Measurements from ENCODE around the gene STT3B. TPM values are rescaled to one million over a fixed set of nuclear protein-coding genes. Genes with fewer than 3 reads are reported as not detected.

The STT3B gene
- total and polyA plus RNA-seq, 2 donors from 2014 or later = 44.7 to 89.9 TPM

DNA sequence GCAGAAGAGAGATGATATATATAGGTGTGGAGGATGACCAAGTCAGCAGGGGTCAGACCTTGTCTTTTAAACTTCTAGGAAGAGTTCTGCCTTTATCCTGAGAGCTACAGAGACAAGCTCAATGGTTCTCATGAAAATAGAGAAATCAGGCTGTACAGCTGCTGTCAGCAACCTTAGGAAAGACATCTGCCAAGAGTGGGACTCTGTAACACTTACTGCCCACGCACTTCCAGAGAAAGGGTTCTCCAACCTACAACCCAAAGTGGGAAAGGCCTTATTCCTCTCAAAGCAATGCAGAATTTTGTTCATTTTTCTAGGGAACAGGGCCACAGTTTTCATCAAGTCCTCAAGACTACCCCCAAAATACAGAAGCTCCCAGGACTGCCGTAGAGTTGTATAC is 138.7 kb downstream of the STT3B start:
- Histone ChIP-seq H3K36me3 (ENCODE audit: control insufficient read depth in 2 of 3, insufficient read depth in 3 of 3, low read length in 3 of 3) (no peaks in the 10 kb centered on the region), H3K9ac (ENCODE audit: low read length in 3 of 3) (no peak overlapping the region), H3K27me3 (ENCODE audit: control insufficient read depth, insufficient read depth, low read length) (no peaks in the 10 kb centered on the region), H3K4me1 (ENCODE audit: control insufficient read depth in 2 of 3, insufficient read depth in 2 of 3, low read depth in 1 of 3, low read length in 3 of 3) (peaks cover 0 to 13% (median 5%) of the 10 kb centered on the region in 3 donors), H3K9me3 (ENCODE audit: control insufficient read depth in 2 of 3, insufficient read depth in 1 of 3, low read length in 3 of 3) (no peaks in the 10 kb centered on the region), H3K27ac (ENCODE audit: low read depth in 2 of 2, low read length in 2 of 2) (peak overlapping the region in 1 of 2 donors; percentile 44), H3K4me3 (ENCODE audit: low read length in 3 of 3) (no peak overlapping the region)
- FAIRE-seq (no peak), DNase-seq (no peak)
- intact Hi-C loops (cut with DNase I) = no loop called here
- TF ChIP-seq, protein P1, sequence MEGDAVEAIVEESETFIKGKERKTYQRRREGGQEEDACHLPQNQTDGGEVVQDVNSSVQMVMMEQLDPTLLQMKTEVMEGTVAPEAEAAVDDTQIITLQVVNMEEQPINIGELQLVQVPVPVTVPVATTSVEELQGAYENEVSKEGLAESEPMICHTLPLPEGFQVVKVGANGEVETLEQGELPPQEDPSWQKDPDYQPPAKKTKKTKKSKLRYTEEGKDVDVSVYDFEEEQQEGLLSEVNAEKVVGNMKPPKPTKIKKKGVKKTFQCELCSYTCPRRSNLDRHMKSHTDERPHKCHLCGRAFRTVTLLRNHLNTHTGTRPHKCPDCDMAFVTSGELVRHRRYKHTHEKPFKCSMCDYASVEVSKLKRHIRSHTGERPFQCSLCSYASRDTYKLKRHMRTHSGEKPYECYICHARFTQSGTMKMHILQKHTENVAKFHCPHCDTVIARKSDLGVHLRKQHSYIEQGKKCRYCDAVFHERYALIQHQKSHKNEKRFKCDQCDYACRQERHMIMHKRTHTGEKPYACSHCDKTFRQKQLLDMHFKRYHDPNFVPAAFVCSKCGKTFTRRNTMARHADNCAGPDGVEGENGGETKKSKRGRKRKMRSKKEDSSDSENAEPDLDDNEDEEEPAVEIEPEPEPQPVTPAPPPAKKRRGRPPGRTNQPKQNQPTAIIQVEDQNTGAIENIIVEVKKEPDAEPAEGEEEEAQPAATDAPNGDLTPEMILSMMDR (IDR thresholded peaks at IDR 0.05; ENCODE audit: borderline replicate concordance, extremely low read depth, insufficient read depth) = no peak

DNA sequence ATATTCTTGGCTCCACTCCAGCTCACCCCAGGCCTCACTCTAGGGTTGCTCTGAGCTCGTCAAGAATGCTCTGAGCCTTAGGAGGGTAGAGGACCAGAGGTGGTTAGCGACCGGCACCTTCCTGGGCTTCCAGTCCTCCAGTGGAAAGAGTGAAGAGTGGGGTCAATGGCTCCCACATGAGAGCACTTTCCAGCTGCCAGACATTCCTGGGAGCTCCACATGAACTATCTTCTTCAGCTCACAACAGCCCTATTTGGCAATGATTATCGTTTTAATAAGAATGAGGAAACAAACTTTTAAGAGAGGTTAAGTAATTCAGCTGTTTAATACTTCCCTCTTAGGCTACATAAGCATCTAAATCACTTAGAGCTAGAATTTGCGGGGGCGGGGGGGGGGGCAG is 139.3 kb downstream of the STT3B start:
- no peak overlapping the region for H3K9ac ChIP-seq (ENCODE audit: low read length in 3 of 3)
- no peaks in the 10 kb centered on the region for H3K9me3 ChIP-seq (ENCODE audit: control insufficient read depth in 2 of 3, insufficient read depth in 1 of 3, low read length in 3 of 3)
- TF ChIP-seq, protein P1 (IDR thresholded peaks at IDR 0.05; ENCODE audit: borderline replicate concordance, extremely low read depth, insufficient read depth) = no peak
- DNase-seq = peak in 1 of 5 donors; percentile 76
- FAIRE-seq = no peak
- intact Hi-C loops (cut with DNase I) = no loop called here
- H3K4me1 ChIP-seq (ENCODE audit: control insufficient read depth in 2 of 3, insufficient read depth in 2 of 3, low read depth in 1 of 3, low read length in 3 of 3) = peaks cover 0 to 13% (median 5%) of the 10 kb centered on the region in 3 donors
- H3K36me3 ChIP-seq (ENCODE audit: control insufficient read depth in 2 of 3, insufficient read depth in 3 of 3, low read length in 3 of 3) = no peaks in the 10 kb centered on the region
- peak overlapping the region in 1 of 2 donors; percentile 44 for H3K27ac ChIP-seq (ENCODE audit: low read depth in 2 of 2, low read length in 2 of 2)
- no peaks in the 10 kb centered on the region for H3K27me3 ChIP-seq (ENCODE audit: control insufficient read depth, insufficient read depth, low read length)
- no peak overlapping the region for H3K4me3 ChIP-seq (ENCODE audit: low read length in 3 of 3)

DNA sequence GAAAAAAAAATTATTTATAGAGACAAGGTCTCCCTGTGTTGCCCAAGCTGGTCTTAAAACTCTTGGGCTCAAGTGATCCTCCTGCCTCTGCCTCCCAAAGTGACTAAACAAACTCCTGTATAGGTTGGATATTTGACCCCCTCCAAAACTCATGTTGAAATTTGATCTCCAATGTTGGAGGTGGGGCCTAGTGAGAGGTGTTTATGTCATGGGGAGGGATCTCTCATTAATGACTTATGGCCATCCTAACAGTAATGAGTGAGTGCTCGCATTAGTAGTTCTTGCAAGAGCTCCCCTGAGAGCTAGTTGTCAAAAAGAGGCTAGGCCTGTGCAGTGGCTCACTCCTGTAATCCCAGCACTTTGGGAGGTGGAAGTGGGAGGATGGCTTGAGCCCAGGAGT is 141.2 kb downstream of the STT3B start:
- TF ChIP-seq, protein P1 (IDR thresholded peaks at IDR 0.05; ENCODE audit: borderline replicate concordance, extremely low read depth, insufficient read depth) = no peak
- no peak overlapping the region for H3K4me3 ChIP-seq (ENCODE audit: low read length in 3 of 3)
- no peaks in the 10 kb centered on the region for H3K9me3 ChIP-seq (ENCODE audit: control insufficient read depth in 2 of 3, insufficient read depth in 1 of 3, low read length in 3 of 3)
- H3K27ac ChIP-seq (ENCODE audit: low read depth in 2 of 2, low read length in 2 of 2) = no peak overlapping the region
- peaks cover 0 to 13% (median 5%) of the 10 kb centered on the region in 3 donors for H3K4me1 ChIP-seq (ENCODE audit: control insufficient read depth in 2 of 3, insufficient read depth in 2 of 3, low read depth in 1 of 3, low read length in 3 of 3)
- no peak overlapping the region for H3K9ac ChIP-seq (ENCODE audit: low read length in 3 of 3)
- no peak for FAIRE-seq
- H3K27me3 ChIP-seq (ENCODE audit: control insufficient read depth, insufficient read depth, low read length) = no peaks in the 10 kb centered on the region
- DNase-seq = no peak
- intact Hi-C loops (cut with DNase I) = no loop called here
- no peaks in the 10 kb centered on the region for H3K36me3 ChIP-seq (ENCODE audit: control insufficient read depth in 2 of 3, insufficient read depth in 3 of 3, low read length in 3 of 3)

DNA sequence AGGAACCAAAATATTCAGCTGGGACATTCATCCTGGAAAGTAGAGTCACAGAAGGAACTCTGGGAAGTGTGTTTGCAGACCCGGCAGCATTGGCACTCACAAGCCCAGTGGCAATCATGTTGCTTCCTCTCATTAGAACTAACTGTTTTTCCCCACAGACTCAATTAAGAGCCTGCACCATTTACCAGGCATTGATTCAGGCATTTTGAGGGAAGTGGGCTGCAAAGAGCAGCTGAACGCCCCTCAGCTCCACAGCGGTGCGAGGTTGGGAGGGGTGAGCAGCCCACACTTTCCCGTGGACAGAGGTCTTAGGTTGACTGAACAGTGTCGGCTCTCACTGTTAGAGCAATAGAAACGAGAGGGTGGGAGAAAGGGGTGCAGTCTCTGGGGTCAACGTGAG is 143.8 kb downstream of the STT3B start:
- Histone ChIP-seq H3K9ac (ENCODE audit: low read length in 3 of 3) (no peak overlapping the region), H3K27me3 (ENCODE audit: control insufficient read depth, insufficient read depth, low read length) (no peaks in the 10 kb centered on the region), H3K27ac (ENCODE audit: low read depth in 2 of 2, low read length in 2 of 2) (no peak overlapping the region), H3K36me3 (ENCODE audit: control insufficient read depth in 2 of 3, insufficient read depth in 3 of 3, low read length in 3 of 3) (no peaks in the 10 kb centered on the region), H3K9me3 (ENCODE audit: control insufficient read depth in 2 of 3, insufficient read depth in 1 of 3, low read length in 3 of 3) (no peaks in the 10 kb centered on the region), H3K4me1 (ENCODE audit: control insufficient read depth in 2 of 3, insufficient read depth in 2 of 3, low read depth in 1 of 3, low read length in 3 of 3) (peaks cover 0 to 5% (median 0%) of the 10 kb centered on the region in 3 donors), H3K4me3 (ENCODE audit: low read length in 3 of 3) (no peak overlapping the region)
- intact Hi-C loops (cut with DNase I) = no loop called here
- FAIRE-seq = no peak
- no peak for DNase-seq
- TF ChIP-seq, protein P1 (IDR thresholded peaks at IDR 0.05; ENCODE audit: borderline replicate concordance, extremely low read depth, insufficient read depth) = no peak

All from kidney (tissue), 14 donors.